ENCODE data around the gene RRP12.
"Not testable (repeated sequence)": the region's sequence is repeated elsewhere in the genome, so short reads cannot be mapped to it uniquely, and the experiment has no call there.

RRP12 gene

DNA sequence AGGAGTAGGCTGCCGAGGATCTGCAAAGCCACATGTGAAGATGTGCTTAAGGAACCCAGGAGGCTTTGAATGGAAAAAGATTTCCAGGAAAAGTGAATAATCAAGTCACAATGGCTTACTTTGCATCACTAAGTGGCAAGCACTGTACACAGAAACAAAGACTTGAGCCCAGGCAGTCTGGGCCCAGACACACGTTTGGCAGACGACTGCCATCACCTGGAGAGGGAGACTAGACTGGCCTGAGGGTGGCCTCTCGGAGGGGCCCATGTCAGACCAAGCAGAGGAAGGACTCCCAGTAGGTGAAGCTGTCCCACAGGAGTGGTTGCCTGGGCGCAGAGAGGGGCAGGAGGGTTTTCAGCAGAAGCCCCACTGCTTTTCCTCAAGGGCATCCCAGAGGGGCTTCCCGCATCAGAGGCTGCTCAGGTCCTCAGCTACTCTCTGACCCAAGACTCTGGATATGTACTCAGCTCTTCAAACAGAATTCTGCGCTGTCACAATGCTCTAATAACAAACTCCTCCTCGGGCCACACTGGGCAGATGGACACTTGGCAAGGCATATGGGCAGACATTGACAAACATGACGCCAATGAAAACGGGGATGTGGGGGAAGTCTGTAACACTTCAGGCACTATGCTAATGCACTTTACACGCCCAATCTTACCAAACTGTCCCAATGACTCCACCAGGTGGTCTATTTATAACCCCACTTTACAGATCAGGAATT is 38.7 kb downstream of the RRP12 start:
- no peak for DNase-seq

GRCh38 chr10:97361537-97361901 is 39.6 kb downstream of the RRP12 start:
- DNase-seq, result no peak

DNA sequence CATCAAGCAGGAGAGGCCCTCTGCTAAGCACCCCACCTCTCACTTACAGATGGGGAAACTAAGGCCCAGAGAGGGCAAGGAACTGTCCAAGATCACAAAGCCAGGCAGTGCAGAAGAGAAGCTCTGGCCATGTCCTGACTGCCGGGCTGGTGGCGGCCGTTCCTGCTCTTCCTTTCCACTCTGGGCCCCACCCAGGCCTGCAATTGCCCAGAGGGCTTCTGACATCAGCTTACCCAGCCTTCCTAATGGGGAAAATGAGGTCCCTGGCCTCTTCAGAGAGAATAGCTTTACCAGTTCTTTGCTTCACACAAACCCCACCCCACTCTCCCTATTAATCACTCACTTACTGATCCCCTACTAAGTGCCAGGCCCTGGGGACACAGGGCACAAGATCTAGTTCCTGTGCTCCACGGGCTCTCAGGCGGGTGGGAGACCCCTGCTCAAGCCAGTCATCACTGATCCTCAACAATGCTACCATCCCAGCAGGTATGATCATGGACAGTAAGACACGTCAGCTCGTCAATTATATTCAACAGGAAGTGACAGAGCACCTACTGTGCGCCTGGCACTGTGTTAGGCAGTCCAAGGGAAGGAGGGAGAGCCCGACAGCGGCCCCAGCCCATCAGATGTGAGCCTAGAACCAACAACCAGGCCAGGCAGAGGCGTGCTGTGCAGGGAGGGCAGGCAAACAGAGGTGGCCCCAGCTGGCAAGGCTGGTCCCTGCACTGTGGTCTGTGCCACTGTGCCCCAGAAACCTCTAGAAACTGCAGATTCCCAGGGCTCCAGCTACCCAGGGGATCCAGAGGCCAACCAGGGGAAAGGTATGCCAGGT is 40.2 kb downstream of the RRP12 start:
- no peak for DNase-seq

DNA sequence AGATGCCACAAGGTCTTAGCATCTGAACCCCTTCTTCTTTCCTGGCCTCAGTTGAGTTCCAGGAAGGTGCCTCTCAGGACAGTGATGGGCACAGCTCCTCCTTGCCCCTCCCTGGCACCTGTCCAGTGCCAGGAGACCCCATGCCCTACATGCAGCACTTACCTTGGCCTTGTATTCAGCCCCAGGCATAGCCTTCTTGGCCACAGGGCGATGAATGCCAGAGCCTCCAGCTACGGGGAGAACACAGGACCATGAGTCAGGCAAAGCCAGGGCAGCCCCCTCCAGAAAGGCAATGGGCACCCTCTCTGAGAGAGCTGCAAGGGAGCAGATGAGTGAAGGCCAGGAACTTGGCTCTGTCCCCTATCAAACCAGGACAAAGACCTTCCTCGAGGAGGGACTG is 42.4 kb downstream of the RRP12 start:
- DNase-seq, result no peak

GRCh38 chr10:97358349-97358748 is 42.8 kb downstream of the RRP12 start:
- no peak for DNase-seq

GRCh38 chr10:97356918-97357317 is 44.2 kb downstream of the RRP12 start:
- DNase-seq, result no peak

DNA sequence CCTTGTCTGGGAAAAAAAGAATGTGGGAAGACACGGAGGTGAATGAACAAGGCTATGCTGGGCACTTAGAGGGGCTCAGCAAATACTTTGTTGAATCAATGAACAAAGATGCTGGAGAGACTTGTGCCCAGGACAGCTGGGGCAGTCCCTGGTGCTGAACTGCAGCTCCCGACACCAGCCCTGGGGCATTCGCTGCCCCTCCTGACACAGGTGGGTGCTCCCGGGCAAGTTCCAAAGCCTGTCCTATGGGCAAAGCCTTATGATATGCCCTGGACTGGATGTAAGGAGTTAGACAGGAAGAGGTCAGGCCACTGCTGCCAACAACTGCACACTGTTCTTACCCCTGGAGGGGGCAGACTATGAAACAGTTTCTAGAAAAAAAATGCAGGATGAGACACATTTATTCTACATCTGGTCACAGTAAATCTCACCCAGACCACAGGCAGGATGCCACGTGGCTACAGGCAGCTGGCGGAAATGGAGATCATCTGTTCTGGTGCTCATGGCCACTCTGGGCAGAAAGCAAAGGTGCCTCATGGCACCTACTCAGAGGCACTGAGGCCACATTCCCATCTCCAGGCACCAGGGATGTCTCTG is 44.7 kb downstream of the RRP12 start:
- no peak for DNase-seq

- DNase-seq, result peak; percentile 29
These were observed 45.6 kb downstream of the RRP12 start for GRCh38 chr10:97355571-97355975.

GRCh38 chr10:97353945-97354344 is 47.2 kb downstream of the RRP12 start:
- no peak for DNase-seq

GRCh38 chr10:97349752-97350513 is 51.2 kb downstream of the RRP12 start:
- DNase-seq, result no peak

DNA sequence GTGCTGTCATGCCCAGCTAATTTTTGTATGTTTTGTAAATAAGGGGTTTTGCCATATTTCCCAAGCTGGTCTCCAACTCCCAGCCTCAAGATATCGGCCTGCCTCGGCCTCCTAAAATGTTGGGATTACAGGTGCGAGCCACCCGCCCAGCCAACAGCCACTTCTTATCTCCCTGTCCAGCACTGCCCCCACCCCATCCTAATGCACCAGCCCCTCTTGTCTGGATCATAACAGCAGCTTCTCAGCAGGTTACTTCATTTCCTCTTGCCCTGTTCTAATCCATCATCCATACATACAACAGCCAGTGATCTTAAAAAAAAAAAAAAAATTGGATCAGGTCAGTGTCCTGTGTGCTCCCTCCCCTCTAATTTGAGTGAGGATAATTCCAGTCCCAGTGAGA is 53.8 kb downstream of the RRP12 start:
- no peak for DNase-seq

DNA sequence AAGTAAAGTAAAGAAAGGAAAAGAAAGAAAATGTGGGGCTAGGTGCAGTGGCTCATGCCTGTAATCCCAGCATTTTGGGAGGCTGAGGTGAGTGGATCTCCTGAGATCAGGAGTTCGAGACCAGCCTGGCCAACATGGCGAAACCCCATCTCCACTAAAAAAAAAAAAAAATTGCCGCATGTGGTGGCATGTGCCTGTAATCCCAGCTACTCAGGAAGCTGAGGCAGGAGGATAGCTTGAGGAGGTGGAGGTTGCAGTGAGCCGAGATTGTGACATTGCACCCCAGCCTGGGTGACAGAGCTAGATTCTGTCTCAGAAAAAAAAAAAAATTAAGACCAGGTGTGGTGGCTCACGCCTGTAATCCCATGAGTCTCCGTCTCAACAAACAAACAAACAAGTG is 57.5 kb downstream of the RRP12 start:
- DNase-seq, result not testable (repeated sequence)

- no peak for DNase-seq
These were observed 59.7 kb downstream of the RRP12 start for GRCh38 chr10:97341416-97341815.

GRCh38 chr10:97338041-97338440 is 63.1 kb downstream of the RRP12 start:
- no peak for DNase-seq

DNA sequence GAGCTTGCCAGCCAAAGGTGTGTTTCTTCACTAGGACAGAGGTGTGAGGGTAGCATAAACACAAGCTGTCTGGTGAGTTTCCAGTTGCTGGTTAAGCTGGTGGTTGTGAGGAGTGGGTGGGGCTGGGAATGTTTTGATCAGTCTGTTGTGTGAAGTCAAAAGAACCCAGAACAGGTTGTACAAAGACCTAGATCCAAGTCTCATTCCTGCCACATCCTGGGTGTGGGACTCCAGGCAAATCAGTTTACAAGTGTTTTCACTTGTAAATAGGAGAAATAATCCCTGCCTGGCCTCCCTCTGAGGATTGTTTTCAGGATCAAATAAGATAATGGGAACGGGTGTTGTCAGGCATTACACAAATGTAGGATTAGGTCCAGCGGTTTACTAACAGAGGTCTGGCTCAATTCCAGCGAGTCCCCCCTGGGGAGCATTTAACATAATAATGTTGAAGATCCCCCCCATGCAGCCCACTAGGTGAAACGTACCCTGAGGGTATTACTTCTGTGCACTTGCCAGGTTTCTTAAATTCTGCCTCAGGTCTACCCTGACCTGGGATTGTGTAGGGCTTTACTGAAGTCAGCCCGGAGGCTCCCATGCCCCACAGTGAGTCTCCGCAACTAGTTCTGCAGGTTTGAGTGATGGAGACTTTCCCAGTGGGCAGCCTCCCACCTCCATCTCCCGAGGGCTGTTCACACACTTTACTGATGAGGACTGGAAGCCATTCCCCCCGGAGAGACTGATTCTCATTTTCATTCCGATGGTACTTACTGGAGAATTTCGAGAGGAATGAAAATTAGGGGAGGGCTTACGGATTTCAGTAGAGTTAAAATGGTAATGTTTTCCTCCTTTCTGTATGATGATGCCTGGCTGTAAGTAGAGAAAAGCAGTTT is 64.0 kb downstream of the RRP12 start:
- no peak for DNase-seq

DNA sequence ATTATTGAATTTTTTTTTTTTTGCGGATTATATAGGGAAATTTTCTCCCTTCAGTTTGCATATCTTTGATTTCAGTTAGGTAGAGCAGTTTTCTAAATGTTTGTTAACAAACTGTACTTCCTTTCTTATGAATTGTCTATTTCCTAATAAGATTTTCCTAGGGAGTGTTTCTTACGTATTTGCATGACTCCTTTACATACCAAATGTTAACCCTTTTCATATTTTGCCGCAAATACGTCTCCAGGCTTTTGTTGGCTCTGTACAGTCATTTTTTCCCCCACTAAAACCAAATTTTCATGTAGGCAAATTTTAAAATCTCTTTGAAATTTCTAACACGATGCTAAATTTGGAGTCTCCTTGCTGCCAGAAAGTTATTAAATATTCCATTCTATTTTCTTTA is 64.7 kb downstream of the RRP12 start:
- DNase-seq, result no peak

- no peak for DNase-seq
These were observed 65.1 kb downstream of the RRP12 start for GRCh38 chr10:97336006-97336405.

DNA sequence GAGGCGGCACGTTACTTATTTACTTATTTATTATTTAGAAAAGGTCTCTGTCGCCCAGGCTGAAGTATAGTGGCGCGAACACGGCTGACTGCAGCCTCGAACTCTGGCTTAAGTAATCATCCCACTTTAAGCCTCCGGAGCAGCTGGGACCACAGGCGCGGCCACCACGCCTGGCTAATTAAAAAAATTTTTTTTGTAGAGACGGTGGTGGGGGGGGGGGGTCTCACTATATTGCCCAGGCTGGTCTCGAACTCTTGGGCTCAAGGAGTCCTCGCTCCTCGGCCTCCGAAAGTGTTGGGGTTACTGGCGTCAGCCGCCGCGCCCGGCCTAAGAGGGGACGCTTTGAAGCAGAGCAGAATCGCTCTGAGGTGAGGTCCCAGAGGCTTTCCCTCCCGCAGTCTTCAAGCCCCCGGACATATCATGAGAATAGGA is 65.9 kb downstream of the RRP12 start:
- DNase-seq, result no peak

GRCh38 chr10:97334370-97335175 is 66.6 kb downstream of the RRP12 start, which contains the start of gene FRAT2:
Gene FRAT2 (minus strand): TSS chr10:97334729. CDS start chr10:97334572, 157 bp downstream.
- DNase-seq, result peak; percentile 94

GRCh38 chr10:97333601-97334369 is 67.4 kb downstream of the RRP12 start:
- DNase-seq, result no peak

DNA sequence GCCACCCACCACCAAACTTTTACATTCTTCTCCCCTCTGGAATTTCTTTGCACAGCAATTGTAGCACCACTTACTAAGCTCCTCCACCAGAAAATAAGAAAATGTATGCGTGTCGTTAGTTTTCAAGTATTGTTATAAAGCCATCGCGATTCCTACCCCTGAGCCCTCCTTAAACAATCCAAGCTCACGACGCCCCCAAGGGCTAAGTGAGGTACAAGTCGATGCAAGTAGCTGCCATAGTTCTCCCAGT is 67.9 kb downstream of the RRP12 start:
- DNase-seq, result peak; percentile 33

Measured in midbrain (tissue), 1 donor.